ENCODE data around the gene HOXC11. TPM values are rescaled to one million over a fixed set of nuclear protein-coding genes. Genes with fewer than 3 reads are reported as not detected.

The HOXC11 gene
- total and polyA plus RNA-seq, 2 of the 4 experiments (the other 2 are of a cell fraction), result not detected

DNA sequence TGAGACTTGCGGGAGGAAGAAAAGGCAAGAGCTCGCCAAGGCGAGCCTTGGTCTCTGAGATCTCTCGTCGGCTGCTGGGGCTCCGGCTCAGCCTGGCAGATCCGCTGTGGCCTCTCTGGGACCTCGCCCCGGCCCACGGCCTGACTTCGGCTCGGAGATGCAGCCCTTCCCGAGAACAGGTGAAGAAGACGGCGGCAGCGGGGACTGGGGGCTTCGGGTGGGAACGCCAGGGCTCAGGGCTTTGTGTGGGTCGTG lies 21.0 kb downstream of the HOXC11 start:
- Histone ChIP-seq H2BK20ac (ENCODE audit: low read depth, low read length) (no peak overlapping the region), H4K5ac (ENCODE audit: low read depth, low read length) (no peak overlapping the region), H3K14ac (replicated peaks; ENCODE audit: low read depth, low read length) (no peak overlapping the region), H3K4me1 (ENCODE audit: control insufficient read depth, insufficient read depth, low read length) (peaks cover 3% of the 10 kb centered on the region; the same call in 1 of the 2 replicates), H4K8ac (ENCODE audit: low read depth in 2 of 2, low read length in 2 of 2) (no peak overlapping the region), H2BK15ac (ENCODE audit: low read depth, low read length) (no peak overlapping the region), H2BK5ac (ENCODE audit: low read depth, low read length, poor library complexity, severe bottlenecking) (no peak overlapping the region), H3K9me1 (ENCODE audit: insufficient read depth, low read length) (no peaks in the 10 kb centered on the region), H3K18ac (ENCODE audit: low read depth, low read length) (no peak overlapping the region), H3K9ac (ENCODE audit: low read depth, low read length) (no peak overlapping the region), H3K23ac (ENCODE audit: low read depth, low read length) (no peak overlapping the region), H3K27ac (ENCODE audit: insufficient read depth, low read length) (no peak overlapping the region), H3K36me3 (ENCODE audit: control insufficient read depth, insufficient read depth, low read length) (no peaks in the 10 kb centered on the region), H4K20me1 (ENCODE audit: insufficient read depth, low read length) (no peaks in the 10 kb centered on the region; the same call in 1 of the 2 replicates), H3K56ac (ENCODE audit: extremely low read depth, insufficient read depth, low read length) (no peak overlapping the region), H2AK5ac (ENCODE audit: low read depth, low read length) (no peak overlapping the region), H3K9me3 (ENCODE audit: control insufficient read depth, insufficient read depth, low read length) (peaks cover 19% of the 10 kb centered on the region), H3K79me1 (ENCODE audit: low read depth in 1 of 2, low read length in 2 of 2) (no peaks in the 10 kb centered on the region), H2AK9ac (replicated peaks; ENCODE audit: low read depth, low read length, poor library complexity) (no peak overlapping the region), H3K4ac (ENCODE audit: low read depth, low read length) (no peak overlapping the region), H2BK120ac (ENCODE audit: low read depth, low read length) (no peak overlapping the region), H3K4me3 (ENCODE audit: insufficient read depth, low read depth, low read length) (no peak overlapping the region), H2AFZ (replicated peaks; ENCODE audit: low read length, poor library complexity) (no peak overlapping the region), H4K91ac (ENCODE audit: insufficient read depth, low read depth, low read length) (no peak overlapping the region), H3K4me2 (ENCODE audit: low read depth, low read length) (no peak overlapping the region), H3K27me3 (ENCODE audit: control insufficient read depth, insufficient read depth, low read length) (peaks cover 98% of the 10 kb centered on the region)
- ChIA-PET POLR2A (ENCODE audit: unreplicated experiment) (no interaction called here), CTCF (no interaction called here)
- WGBS, 2 experiments (ENCODE audit: extremely low coverage in 2 of 2, insufficient read length in 1 of 2), result 4% methylated on average over 10 of the region's 19 CpGs; no CpG with 5 or more reads in 1 of the 2 experiments
- intact Hi-C loops (cut with micrococcal nuclease), result no loop called here
- in situ Hi-C loops (cut with MboI; ENCODE audit: low sequenced_read_pairs), result loop anchor here (10.0 kb wide), 2 partner anchors 229 to 381 kb away; no protein-coding TSS in a partner anchor
- no peak for DNase-seq
- ATAC-seq (ENCODE audit: low read depth), result no peak
- TF ChIP-seq, protein P1, sequence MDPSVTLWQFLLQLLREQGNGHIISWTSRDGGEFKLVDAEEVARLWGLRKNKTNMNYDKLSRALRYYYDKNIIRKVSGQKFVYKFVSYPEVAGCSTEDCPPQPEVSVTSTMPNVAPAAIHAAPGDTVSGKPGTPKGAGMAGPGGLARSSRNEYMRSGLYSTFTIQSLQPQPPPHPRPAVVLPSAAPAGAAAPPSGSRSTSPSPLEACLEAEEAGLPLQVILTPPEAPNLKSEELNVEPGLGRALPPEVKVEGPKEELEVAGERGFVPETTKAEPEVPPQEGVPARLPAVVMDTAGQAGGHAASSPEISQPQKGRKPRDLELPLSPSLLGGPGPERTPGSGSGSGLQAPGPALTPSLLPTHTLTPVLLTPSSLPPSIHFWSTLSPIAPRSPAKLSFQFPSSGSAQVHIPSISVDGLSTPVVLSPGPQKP (IDR thresholded peaks at IDR 0.05; ENCODE audit: borderline replicate concordance, low read depth, low read length), result no peak
- TF ChIP-seq RFX5 (IDR thresholded peaks at IDR 0.05; ENCODE audit: low read depth, low read length) (no peak), POLR2A (IDR thresholded peaks at IDR 0.05; ENCODE audit: low read depth, low read length) (no peak), BHLHE40 (IDR thresholded peaks at IDR 0.05; ENCODE audit: low read depth, low read length) (no peak), MAZ (IDR thresholded peaks at IDR 0.05; ENCODE audit: borderline replicate concordance, low read depth, low read length) (no peak), CEBPB (IDR thresholded peaks at IDR 0.05; ENCODE audit: low read depth, low read length) (no peak)
- TF ChIP-seq, protein P2, sequence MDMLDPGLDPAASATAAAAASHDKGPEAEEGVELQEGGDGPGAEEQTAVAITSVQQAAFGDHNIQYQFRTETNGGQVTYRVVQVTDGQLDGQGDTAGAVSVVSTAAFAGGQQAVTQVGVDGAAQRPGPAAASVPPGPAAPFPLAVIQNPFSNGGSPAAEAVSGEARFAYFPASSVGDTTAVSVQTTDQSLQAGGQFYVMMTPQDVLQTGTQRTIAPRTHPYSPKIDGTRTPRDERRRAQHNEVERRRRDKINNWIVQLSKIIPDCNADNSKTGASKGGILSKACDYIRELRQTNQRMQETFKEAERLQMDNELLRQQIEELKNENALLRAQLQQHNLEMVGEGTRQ (IDR thresholded peaks at IDR 0.05; ENCODE audit: low read depth, low read length), result no peak
- TF ChIP-seq, protein P3, sequence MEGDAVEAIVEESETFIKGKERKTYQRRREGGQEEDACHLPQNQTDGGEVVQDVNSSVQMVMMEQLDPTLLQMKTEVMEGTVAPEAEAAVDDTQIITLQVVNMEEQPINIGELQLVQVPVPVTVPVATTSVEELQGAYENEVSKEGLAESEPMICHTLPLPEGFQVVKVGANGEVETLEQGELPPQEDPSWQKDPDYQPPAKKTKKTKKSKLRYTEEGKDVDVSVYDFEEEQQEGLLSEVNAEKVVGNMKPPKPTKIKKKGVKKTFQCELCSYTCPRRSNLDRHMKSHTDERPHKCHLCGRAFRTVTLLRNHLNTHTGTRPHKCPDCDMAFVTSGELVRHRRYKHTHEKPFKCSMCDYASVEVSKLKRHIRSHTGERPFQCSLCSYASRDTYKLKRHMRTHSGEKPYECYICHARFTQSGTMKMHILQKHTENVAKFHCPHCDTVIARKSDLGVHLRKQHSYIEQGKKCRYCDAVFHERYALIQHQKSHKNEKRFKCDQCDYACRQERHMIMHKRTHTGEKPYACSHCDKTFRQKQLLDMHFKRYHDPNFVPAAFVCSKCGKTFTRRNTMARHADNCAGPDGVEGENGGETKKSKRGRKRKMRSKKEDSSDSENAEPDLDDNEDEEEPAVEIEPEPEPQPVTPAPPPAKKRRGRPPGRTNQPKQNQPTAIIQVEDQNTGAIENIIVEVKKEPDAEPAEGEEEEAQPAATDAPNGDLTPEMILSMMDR (conservative IDR thresholded peaks at IDR 0.05; ENCODE audit: low read depth, low read length), result no peak
- dilution Hi-C loops (cut with HindIII; ENCODE audit: low sequenced_read_pairs, unreplicated experiment), result no loop called here
- BruUV-seq (replicated peaks), result no TSS peak
